DND-41 (cell line): ENCODE data around the gene ZSCAN29.

Source experiments
- ATAC-seq: fragments of 200-7000 bp; cut with Tn5 transposase; 3 replicates; pipeline ENCODE4 v1.9.1; 2021; ENCODE audit warnings: low read depth; ENCODE audit not compliant: insufficient read depth
- DNase-seq: peaks from one replicate; pipeline ENCODE4 v3.0.0-alpha.2; 2020
- H2AFZ ChIP-seq: 2 replicates; pipeline ENCODE4 v1.6.0; 2012; ENCODE audit warnings: low read depth, low read length
- H3K27ac ChIP-seq: 2 replicates; pipeline ENCODE4 v1.5.1; 2012; ENCODE audit warnings: low read length, inconsistent platforms
- H3K27me3 ChIP-seq: fragments of 200-600 bp; sonication (generic); 2 replicates; pipeline ENCODE4 v1.6.0; 2012; ENCODE audit warnings: low read length, mild to moderate bottlenecking, inconsistent platforms; ENCODE audit not compliant: insufficient read depth, poor library complexity
- H3K36me3 ChIP-seq: 2 replicates; pipeline ENCODE4 v1.5.1; 2012; ENCODE audit warnings: low read length, inconsistent platforms; ENCODE audit not compliant: insufficient read depth
- H3K4me1 ChIP-seq: 2 replicates; pipeline ENCODE4 v1.5.1; 2012; ENCODE audit warnings: mild to moderate bottlenecking, low read length; ENCODE audit not compliant: insufficient read depth
- H3K4me2 ChIP-seq: 2 replicates; pipeline ENCODE4 v1.6.0; 2012; ENCODE audit warnings: mild to moderate bottlenecking, moderate library complexity, low read length, inconsistent platforms; ENCODE audit not compliant: insufficient read depth
- H3K4me3 ChIP-seq, 2 experiments: fragments of 200-600 bp in 1 of 2; shearing (Covaris generic) in 1 of 2; 2 replicates each; pipeline ENCODE4 v1.5.1; 2012 to 2016; ENCODE audit warnings: inconsistent platforms in 2 of 2, low read length in 2 of 2, mild to moderate bottlenecking in 2 of 2, low read depth in 1 of 2, moderate library complexity in 1 of 2
- H3K79me2 ChIP-seq: 2 replicates; pipeline ENCODE4 v1.6.0; 2012; ENCODE audit warnings: low read length, inconsistent platforms; ENCODE audit not compliant: insufficient read depth
- H3K9ac ChIP-seq: 2 replicates; pipeline ENCODE4 v1.6.0; 2012; ENCODE audit warnings: low read depth, mild to moderate bottlenecking, inconsistent platforms, low read length, moderate library complexity
- H3K9me3 ChIP-seq: 2 replicates; pipeline ENCODE4 v1.5.1; 2012; ENCODE audit warnings: low read length, moderate library complexity, mild to moderate bottlenecking, inconsistent platforms; ENCODE audit not compliant: insufficient read depth, severe bottlenecking
- H4K20me1 ChIP-seq: 2 replicates; pipeline ENCODE4 v1.6.0; 2012; ENCODE audit warnings: low read length; ENCODE audit not compliant: insufficient read depth
- EZH2 ChIP-seq: IDR thresholded peaks from 3 replicates; pipeline ENCODE4 v1.6.1; 2012; ENCODE audit warnings: borderline replicate concordance, low read depth, mild to moderate bottlenecking, moderate library complexity, low read length, inconsistent platforms; ENCODE audit not compliant: severe bottlenecking
- TF ChIP-seq, protein P1 (sequence below): IDR thresholded peaks from 2 replicates; pipeline ENCODE4 v1.5.1; 2012; ENCODE audit warnings: borderline replicate concordance, low read length, moderate library complexity, mild to moderate bottlenecking; ENCODE audit not compliant: poor library complexity, severe bottlenecking; ENCODE audit errors: extremely low read depth

The ZSCAN29 gene

DNA sequence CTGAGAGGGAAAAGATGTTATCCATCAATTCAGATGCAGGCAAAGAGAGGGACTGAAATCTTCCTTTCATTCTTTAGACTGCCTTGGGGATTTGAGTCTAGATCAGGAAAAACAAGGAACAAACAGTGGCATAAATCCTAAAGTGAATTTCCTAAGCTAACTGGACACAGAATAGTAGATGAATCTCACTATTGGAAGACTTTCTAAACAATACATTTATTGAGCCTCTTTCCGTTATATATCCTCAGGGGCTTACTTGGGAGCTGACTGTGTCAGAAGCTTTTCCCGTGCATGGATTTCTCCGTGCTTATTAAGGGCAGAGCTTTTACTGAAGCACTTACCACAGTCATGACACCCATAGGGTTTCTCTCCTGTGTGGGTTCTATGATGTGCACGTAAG, 10.0 kb downstream of the ZSCAN29 start:
- peaks cover 18% of the 10 kb centered on the region for H3K4me1 ChIP-seq
- DNase-seq (no peak), ATAC-seq (no peak)
- peaks cover 68% of the 10 kb centered on the region for H3K36me3 ChIP-seq
- no peaks in the 10 kb centered on the region for H4K20me1 ChIP-seq
- no peak overlapping the region for H3K4me2 ChIP-seq
- H2AFZ ChIP-seq = no peak overlapping the region
- peaks cover 19% of the 10 kb centered on the region for H3K9me3 ChIP-seq
- H3K27me3 ChIP-seq = no peaks in the 10 kb centered on the region
- peaks cover 3% of the 10 kb centered on the region; the same call in 1 of the 2 replicates for H3K79me2 ChIP-seq
- H3K27ac ChIP-seq = no peak overlapping the region
- H3K9ac ChIP-seq = no peak overlapping the region
- TF ChIP-seq, protein P1, sequence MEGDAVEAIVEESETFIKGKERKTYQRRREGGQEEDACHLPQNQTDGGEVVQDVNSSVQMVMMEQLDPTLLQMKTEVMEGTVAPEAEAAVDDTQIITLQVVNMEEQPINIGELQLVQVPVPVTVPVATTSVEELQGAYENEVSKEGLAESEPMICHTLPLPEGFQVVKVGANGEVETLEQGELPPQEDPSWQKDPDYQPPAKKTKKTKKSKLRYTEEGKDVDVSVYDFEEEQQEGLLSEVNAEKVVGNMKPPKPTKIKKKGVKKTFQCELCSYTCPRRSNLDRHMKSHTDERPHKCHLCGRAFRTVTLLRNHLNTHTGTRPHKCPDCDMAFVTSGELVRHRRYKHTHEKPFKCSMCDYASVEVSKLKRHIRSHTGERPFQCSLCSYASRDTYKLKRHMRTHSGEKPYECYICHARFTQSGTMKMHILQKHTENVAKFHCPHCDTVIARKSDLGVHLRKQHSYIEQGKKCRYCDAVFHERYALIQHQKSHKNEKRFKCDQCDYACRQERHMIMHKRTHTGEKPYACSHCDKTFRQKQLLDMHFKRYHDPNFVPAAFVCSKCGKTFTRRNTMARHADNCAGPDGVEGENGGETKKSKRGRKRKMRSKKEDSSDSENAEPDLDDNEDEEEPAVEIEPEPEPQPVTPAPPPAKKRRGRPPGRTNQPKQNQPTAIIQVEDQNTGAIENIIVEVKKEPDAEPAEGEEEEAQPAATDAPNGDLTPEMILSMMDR = no peak
- no peak for TF ChIP-seq EZH2
- H3K4me3 ChIP-seq = no peak overlapping the region

DNA sequence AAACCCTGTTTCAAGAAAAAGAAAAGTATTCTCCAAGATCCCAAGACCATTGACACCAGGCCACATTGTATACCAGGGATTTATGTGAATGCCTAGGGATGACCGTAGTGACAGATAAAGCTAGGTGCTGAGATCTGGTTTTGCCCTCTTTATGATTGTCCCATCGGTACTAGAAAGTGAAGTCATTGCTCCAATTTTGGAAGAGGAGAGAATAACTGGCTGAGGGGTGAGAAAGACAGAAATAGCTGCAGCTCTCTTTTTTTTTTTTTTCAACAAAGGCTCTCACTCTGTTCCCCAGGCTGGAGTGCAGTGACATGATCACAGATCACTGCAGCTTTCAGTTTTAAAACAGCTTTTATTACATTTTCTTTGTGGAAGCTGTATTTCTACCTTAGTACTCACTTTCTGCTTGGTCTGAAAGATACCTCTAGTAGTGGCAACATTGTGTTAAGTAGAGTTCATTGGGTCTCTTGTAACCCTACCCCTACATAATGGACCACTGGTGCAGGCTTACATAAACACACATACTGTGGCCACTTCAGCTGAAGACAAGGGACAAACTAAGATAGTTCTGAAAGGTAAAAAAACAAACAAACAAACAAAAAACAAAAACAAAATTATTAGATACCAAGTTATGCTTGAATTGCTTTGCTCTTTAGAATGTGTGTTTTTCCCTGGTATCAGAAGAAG, 18.0 kb downstream of the ZSCAN29 start:
- ATAC-seq (no peak), DNase-seq (no peak)
- Histone ChIP-seq H3K36me3 (peaks cover 41% of the 10 kb centered on the region), H3K9me3 (no peaks in the 10 kb centered on the region), H2AFZ (no peak overlapping the region), H3K27me3 (no peaks in the 10 kb centered on the region), H3K4me2 (no peak overlapping the region), H3K4me1 (no peaks in the 10 kb centered on the region), H3K4me3 (no peak overlapping the region), H3K9ac (no peak overlapping the region), H3K27ac (no peak overlapping the region), H3K79me2 (no peaks in the 10 kb centered on the region), H4K20me1 (no peaks in the 10 kb centered on the region)
- TF ChIP-seq EZH2 = no peak
- TF ChIP-seq, protein P1 = no peak

DNA sequence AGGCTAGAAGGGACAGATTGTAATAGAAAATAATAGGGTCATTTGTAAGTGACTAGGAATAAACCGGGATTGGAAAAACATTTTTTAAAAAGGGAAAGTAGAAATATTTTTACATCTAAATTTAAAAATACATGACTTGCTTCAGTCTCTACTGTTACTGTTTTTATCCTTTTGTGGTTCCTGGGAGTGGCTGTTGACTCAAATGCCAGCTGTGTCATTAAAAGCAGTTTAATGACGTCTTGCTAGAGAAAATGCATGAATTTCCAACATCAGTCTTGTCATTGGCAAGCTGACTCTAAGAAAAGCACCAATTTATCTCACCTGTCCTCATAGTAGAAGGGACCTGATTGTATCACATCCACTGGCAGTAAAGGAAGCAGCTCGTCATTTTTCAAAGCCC, 23.7 kb downstream of the ZSCAN29 start:
- Histone ChIP-seq H3K9me3 (no peaks in the 10 kb centered on the region), H3K27ac (no peak overlapping the region), H3K9ac (no peak overlapping the region), H2AFZ (no peak overlapping the region), H3K79me2 (no peaks in the 10 kb centered on the region), H3K4me3 (no peak overlapping the region), H3K4me1 (no peaks in the 10 kb centered on the region), H3K27me3 (no peaks in the 10 kb centered on the region), H4K20me1 (no peaks in the 10 kb centered on the region), H3K36me3 (peaks cover 54% of the 10 kb centered on the region), H3K4me2 (no peak overlapping the region)
- DNase-seq = no peak
- no peak for TF ChIP-seq EZH2
- TF ChIP-seq, protein P1 = no peak
- ATAC-seq = no peak
